OCI-LY3 (cell line): ENCODE data around the gene ADAMTS14.

Source experiments
- H2AFZ ChIP-seq: fragments of 200-600, 300-600 bp; shearing (Covaris generic); 2 replicates; pipeline ENCODE4 v1.6.0; 2014; ENCODE audit warnings: antibody characterized with exemption, low read depth, low read length
- H3K27ac ChIP-seq: fragments of 200-600, 300-600 bp; sonication (generic); 2 replicates; pipeline ENCODE4 v1.5.1; 2014; ENCODE audit warnings: mild to moderate bottlenecking, low read length, moderate library complexity, mixed read lengths
- H3K27me3 ChIP-seq: fragments of 200-600, 300-600 bp; sonication (generic); 2 replicates; pipeline ENCODE4 v1.6.1; 2014; ENCODE audit warnings: low read depth, low read length, mixed read lengths
- H3K36me3 ChIP-seq: fragments of 200-600, 300-600 bp; sonication (generic); replicated peaks from 2 replicates; pipeline ENCODE3; 2014; ENCODE audit warnings: low read depth, low read length, mixed read lengths
- H3K4me1 ChIP-seq: fragments of 300-600, 200-600 bp; sonication (generic); 2 replicates; pipeline ENCODE4 v1.6.1; 2014; ENCODE audit warnings: low read length, mixed read lengths
- H3K4me2 ChIP-seq: fragments of 200-600, 300-600 bp; sonication (generic); 2 replicates; pipeline ENCODE4 v1.6.1; 2014; ENCODE audit warnings: low read length, mixed read lengths
- H3K4me3 ChIP-seq: fragments of 300-600, 200-600 bp; sonication (generic); 2 replicates; pipeline ENCODE4 v1.5.1; 2014; ENCODE audit warnings: antibody characterized with exemption, mild to moderate bottlenecking, low read length, moderate library complexity
- H3K79me2 ChIP-seq: fragments of 300-600, 200-600 bp; shearing (Covaris generic); 2 replicates; pipeline ENCODE4 v1.6.1; 2014; ENCODE audit warnings: mild to moderate bottlenecking, low read length, mixed read lengths
- H3K9ac ChIP-seq: fragments of 300-600, 200-600 bp; shearing (Covaris generic); 2 replicates; pipeline ENCODE4 v1.6.0; 2014; ENCODE audit warnings: mild to moderate bottlenecking, low read length, moderate library complexity
- H3K9me3 ChIP-seq: fragments of 200-600, 300-600 bp; shearing (Covaris generic); 2 replicates; pipeline ENCODE4 v1.6.1; 2014; ENCODE audit warnings: low read length, mixed read lengths; ENCODE audit not compliant: insufficient read depth
- H4K20me1 ChIP-seq: fragments of 200-600, 300-600 bp; sonication (generic); 2 replicates; pipeline ENCODE4 v1.6.1; 2016; ENCODE audit warnings: low read length, mixed read lengths; ENCODE audit not compliant: insufficient read depth
- EZH2phosphoT487 ChIP-seq: fragments of 200-600 bp; shearing (Covaris generic); IDR thresholded peaks from 2 replicates; pipeline ENCODE4 v1.6.1; 2018; ENCODE audit warnings: antibody characterized with exemption, mixed run types, low read depth
- TF ChIP-seq, protein P1 (sequence below): fragments of 200-600, 300-600 bp; sonication (generic); IDR thresholded peaks from 2 replicates; pipeline ENCODE4 v1.5.1; 2014; ENCODE audit warnings: antibody characterized with exemption, low read length, low read depth

The ADAMTS14 gene

DNA sequence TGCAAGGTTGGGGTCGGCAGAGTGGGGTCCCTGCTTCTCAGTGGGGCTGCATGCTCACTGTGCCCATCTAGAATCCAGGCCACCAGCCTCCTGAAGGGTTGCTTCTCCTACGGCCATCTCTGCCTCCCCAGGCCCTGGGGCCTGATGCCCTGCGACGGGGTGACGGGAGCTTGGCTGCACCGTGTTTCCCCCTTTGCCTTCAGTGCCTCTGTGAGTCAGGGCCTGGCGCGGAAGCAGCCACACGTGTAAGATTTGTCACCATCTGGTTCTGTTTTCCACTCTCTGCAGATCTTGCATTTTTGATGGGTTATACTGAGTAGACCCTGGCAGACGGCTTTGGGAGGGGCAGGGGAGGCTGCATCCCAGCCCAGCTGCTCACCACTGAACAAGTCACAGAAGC, 7.2 kb downstream of the ADAMTS14 start:
- Histone ChIP-seq H3K9ac (no peak overlapping the region), H3K79me2 (no peaks in the 10 kb centered on the region), H3K4me1 (no peaks in the 10 kb centered on the region), H3K4me3 (no peak overlapping the region), H3K27ac (no peak overlapping the region), H3K9me3 (no peaks in the 10 kb centered on the region), H4K20me1 (no peaks in the 10 kb centered on the region), H2AFZ (no peak overlapping the region), H3K4me2 (no peak overlapping the region), H3K36me3 (no peaks in the 10 kb centered on the region), H3K27me3 (no peaks in the 10 kb centered on the region)
- TF ChIP-seq EZH2phosphoT487 = no peak
- TF ChIP-seq, protein P1, sequence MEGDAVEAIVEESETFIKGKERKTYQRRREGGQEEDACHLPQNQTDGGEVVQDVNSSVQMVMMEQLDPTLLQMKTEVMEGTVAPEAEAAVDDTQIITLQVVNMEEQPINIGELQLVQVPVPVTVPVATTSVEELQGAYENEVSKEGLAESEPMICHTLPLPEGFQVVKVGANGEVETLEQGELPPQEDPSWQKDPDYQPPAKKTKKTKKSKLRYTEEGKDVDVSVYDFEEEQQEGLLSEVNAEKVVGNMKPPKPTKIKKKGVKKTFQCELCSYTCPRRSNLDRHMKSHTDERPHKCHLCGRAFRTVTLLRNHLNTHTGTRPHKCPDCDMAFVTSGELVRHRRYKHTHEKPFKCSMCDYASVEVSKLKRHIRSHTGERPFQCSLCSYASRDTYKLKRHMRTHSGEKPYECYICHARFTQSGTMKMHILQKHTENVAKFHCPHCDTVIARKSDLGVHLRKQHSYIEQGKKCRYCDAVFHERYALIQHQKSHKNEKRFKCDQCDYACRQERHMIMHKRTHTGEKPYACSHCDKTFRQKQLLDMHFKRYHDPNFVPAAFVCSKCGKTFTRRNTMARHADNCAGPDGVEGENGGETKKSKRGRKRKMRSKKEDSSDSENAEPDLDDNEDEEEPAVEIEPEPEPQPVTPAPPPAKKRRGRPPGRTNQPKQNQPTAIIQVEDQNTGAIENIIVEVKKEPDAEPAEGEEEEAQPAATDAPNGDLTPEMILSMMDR = no peak

DNA sequence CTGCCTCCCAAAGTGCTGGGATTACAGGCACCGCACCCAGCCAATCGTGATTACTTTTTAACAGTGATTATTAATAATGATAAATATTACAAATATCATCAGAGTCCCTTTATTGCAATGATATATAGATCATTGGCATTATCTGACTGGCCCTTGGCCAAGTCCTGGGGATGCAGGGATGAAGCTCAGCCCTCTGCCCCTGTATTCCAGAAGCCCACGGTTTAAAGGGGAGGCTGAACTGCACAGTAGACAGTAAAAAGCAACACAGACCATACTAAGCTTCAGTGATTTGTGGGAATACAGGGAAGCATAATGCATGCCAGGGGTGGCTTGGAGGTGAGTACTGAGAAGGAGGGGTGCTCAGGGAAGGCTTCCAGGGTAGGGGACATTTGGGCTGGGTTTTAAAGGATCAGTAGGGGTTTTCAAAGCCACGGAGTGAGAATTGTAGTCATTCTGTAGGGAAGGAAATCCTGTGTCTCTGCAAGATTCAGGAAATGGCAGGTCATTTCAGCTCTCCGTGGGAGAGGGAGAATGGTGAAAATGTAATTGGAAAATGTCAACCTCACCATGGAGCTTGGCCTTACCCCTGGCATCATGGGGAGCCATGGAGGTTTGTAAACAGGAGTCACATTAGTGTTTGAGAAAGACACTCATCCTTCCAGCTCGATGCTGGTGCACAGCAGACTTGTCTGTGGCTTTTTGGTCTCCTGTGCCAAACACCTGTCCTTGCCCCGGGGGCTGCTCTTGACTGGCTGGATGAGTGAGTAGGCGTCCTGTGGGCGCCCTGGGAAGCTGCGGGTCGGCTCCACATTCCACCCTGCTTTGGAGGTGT, 8.8 kb downstream of the ADAMTS14 start:
- H3K79me2 ChIP-seq = no peaks in the 10 kb centered on the region
- H3K27me3 ChIP-seq = no peaks in the 10 kb centered on the region
- no peak overlapping the region for H2AFZ ChIP-seq
- no peaks in the 10 kb centered on the region for H4K20me1 ChIP-seq
- H3K9me3 ChIP-seq = no peaks in the 10 kb centered on the region
- H3K4me2 ChIP-seq = no peak overlapping the region
- H3K27ac ChIP-seq = no peak overlapping the region
- H3K36me3 ChIP-seq = no peaks in the 10 kb centered on the region
- no peaks in the 10 kb centered on the region for H3K4me1 ChIP-seq
- no peak overlapping the region for H3K9ac ChIP-seq
- H3K4me3 ChIP-seq = no peak overlapping the region
- TF ChIP-seq, protein P1 = no peak
- TF ChIP-seq EZH2phosphoT487 = no peak

- no peaks in the 10 kb centered on the region for H3K27me3 ChIP-seq
- TF ChIP-seq, protein P1 = no peak
- TF ChIP-seq EZH2phosphoT487 = no peak
- H3K79me2 ChIP-seq = no peaks in the 10 kb centered on the region
- no peak overlapping the region for H3K27ac ChIP-seq
- H3K4me2 ChIP-seq = no peak overlapping the region
- no peaks in the 10 kb centered on the region for H3K9me3 ChIP-seq
- H2AFZ ChIP-seq = no peak overlapping the region
- no peak overlapping the region for H3K4me3 ChIP-seq
- no peaks in the 10 kb centered on the region for H3K36me3 ChIP-seq
- no peaks in the 10 kb centered on the region for H3K4me1 ChIP-seq
- H3K9ac ChIP-seq = no peak overlapping the region
- no peaks in the 10 kb centered on the region for H4K20me1 ChIP-seq
These were observed 9.4 kb downstream of the ADAMTS14 start for GRCh38 chr10:70681731-70682005.

DNA sequence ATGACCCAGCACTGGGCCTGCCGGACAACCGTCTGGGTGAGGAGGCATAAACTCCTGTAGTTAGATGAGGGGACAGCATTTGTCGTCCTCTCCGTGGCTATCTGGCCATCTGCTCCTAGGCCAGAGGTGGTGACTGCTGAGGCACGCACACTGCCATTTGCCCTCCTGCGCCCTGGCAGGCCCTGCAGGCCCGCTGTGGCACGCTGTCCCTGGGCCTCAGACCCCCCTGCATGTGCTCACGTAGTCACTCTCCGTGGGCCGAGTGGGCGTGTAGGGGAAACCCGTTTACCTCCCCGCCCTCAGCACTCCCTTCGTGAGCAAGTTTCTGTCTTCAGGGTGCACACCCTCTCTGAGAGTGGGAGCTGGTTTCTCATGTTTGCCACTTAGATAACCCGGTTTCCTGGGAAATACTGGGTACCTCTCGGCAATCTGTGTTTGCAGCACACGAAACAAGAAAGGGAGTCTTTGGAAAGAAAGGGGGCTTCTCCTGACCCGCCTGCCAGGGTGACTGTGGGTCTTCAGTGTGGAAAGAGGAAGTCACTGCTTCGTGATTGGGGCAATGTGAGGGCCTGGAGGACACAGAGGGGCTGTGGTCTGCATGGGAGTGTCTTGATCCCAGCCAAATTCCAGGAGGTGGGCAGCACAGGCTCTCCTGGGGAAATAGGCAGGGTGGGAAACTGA, 10.8 kb downstream of the ADAMTS14 start:
- TF ChIP-seq EZH2phosphoT487 = no peak
- TF ChIP-seq, protein P1 = no peak
- H3K27me3 ChIP-seq = no peaks in the 10 kb centered on the region
- no peak overlapping the region for H2AFZ ChIP-seq
- H3K4me3 ChIP-seq = no peak overlapping the region
- no peak overlapping the region for H3K9ac ChIP-seq
- H3K27ac ChIP-seq = no peak overlapping the region
- no peaks in the 10 kb centered on the region for H3K9me3 ChIP-seq
- no peak overlapping the region for H3K4me2 ChIP-seq
- H4K20me1 ChIP-seq = no peaks in the 10 kb centered on the region
- H3K4me1 ChIP-seq = no peaks in the 10 kb centered on the region
- H3K79me2 ChIP-seq = no peaks in the 10 kb centered on the region
- H3K36me3 ChIP-seq = no peaks in the 10 kb centered on the region
